Stimulated activated CD8-positive, alpha-beta memory T cell treated with anti-CD3 and anti-CD28 coated beads, Interleukin-4, amount 100 ng/mL, for 48 hours (primary cell): Measurements from ENCODE around the gene ARID3C.
A peak's percentile ranks its signal among the peaks of the same experiment; 100 is the strongest.

Experiments used
- DNase-seq: peaks from one replicate; pipeline ENCODE4 v3.0.0-alpha.2; 2020

ARID3C gene

GRCh38 chr9:34591917-34592866 lies 36.7 kb downstream of the ARID3C start:
- no peak for DNase-seq

- peak; percentile 91 for DNase-seq
Observed at GRCh38 chr9:34591248-34591916, 37.5 kb downstream of the ARID3C start.

GRCh38 chr9:34590381-34591247 lies 38.3 kb downstream of the ARID3C start:
- peak; percentile 39 for DNase-seq

GRCh38 chr9:34589636-34590380 lies 39.1 kb downstream of the ARID3C start, which contains the start of gene CNTFR:
Gene CNTFR, minus strand, starts transcription at chr9:34589724. Its CDS starts 20,743 bp downstream, at chr9:34568981.
- DNase-seq: peak; percentile 34

GRCh38 chr9:34588671-34589635 lies 39.9 kb downstream of the ARID3C start:
- DNase-seq: no peak

- DNase-seq: no peak
Observed at GRCh38 chr9:34587271-34587670, 41.6 kb downstream of the ARID3C start.

GRCh38 chr9:34585946-34586669 lies 42.8 kb downstream of the ARID3C start:
- DNase-seq: no peak

GRCh38 chr9:34584970-34585369 lies 43.9 kb downstream of the ARID3C start:
- DNase-seq: no peak

- no peak for DNase-seq
Observed at GRCh38 chr9:34582787-34583186, 46.1 kb downstream of the ARID3C start.

- no peak for DNase-seq
Observed at GRCh38 chr9:34581318-34581717, 47.5 kb downstream of the ARID3C start.

- no peak for DNase-seq
Observed at GRCh38 chr9:34580358-34580757, 48.5 kb downstream of the ARID3C start.

GRCh38 chr9:34579808-34580163 lies 49.1 kb downstream of the ARID3C start:
- DNase-seq: no peak

GRCh38 chr9:34579104-34579807 lies 49.6 kb downstream of the ARID3C start:
- no peak for DNase-seq

GRCh38 chr9:34578241-34579103 lies 50.4 kb downstream of the ARID3C start:
- DNase-seq: no peak

GRCh38 chr9:34577400-34578240 lies 51.2 kb downstream of the ARID3C start:
- no peak for DNase-seq

GRCh38 chr9:34576597-34577399 lies 52.1 kb downstream of the ARID3C start:
- no peak for DNase-seq
